HG02610 (cell line): Measurements from ENCODE around the gene HEBP1.

Source experiments
- ATAC-seq: cut with Tn5 transposase; IDR thresholded peaks from one replicate; pipeline ENCODE4 v1.9.1; 2021; ENCODE audit warnings: mild to moderate bottlenecking, moderate library complexity; ENCODE audit not compliant: unreplicated experiment

The HEBP1 gene

GRCh38 chr12:12954878-12955625 lies 45.0 kb downstream of the HEBP1 start:
- ATAC-seq = no peak

GRCh38 chr12:12954356-12954755 lies 45.7 kb downstream of the HEBP1 start:
- ATAC-seq = no peak

GRCh38 chr12:12952036-12952435 lies 48.0 kb downstream of the HEBP1 start, which contains the start of gene GPRC5D:
TSS of gene GPRC5D (minus strand) at chr12:12952170. CDS start at chr12:12950384, 1,786 bp downstream.
- no peak for ATAC-seq

- no peak for ATAC-seq
These were observed 48.6 kb downstream of the HEBP1 start for GRCh38 chr12:12951504-12951903.

GRCh38 chr12:12947902-12948301 lies 52.2 kb downstream of the HEBP1 start:
- no peak for ATAC-seq

GRCh38 chr12:12946686-12947355 lies 53.2 kb downstream of the HEBP1 start:
- no peak for ATAC-seq

- ATAC-seq = no peak
These were observed 54.5 kb downstream of the HEBP1 start for GRCh38 chr12:12945591-12945990.

GRCh38 chr12:12943586-12944260 lies 56.3 kb downstream of the HEBP1 start:
- no peak for ATAC-seq

GRCh38 chr12:12941450-12942350 lies 58.4 kb downstream of the HEBP1 start:
- no peak for ATAC-seq

GRCh38 chr12:12939888-12940287 lies 60.2 kb downstream of the HEBP1 start:
- ATAC-seq = no peak

- ATAC-seq = no peak
These were observed 61.5 kb downstream of the HEBP1 start for GRCh38 chr12:12938541-12938940.

GRCh38 chr12:12936983-12937491 lies 63.0 kb downstream of the HEBP1 start:
- ATAC-seq = no peak

GRCh38 chr12:12934556-12934955 lies 65.5 kb downstream of the HEBP1 start:
- ATAC-seq = no peak

- no peak for ATAC-seq
These were observed 66.3 kb downstream of the HEBP1 start for GRCh38 chr12:12933742-12934141.

GRCh38 chr12:12930633-12931219 lies 69.3 kb downstream of the HEBP1 start:
- ATAC-seq = no peak

GRCh38 chr12:12929696-12930095 lies 70.4 kb downstream of the HEBP1 start:
- no peak for ATAC-seq

GRCh38 chr12:12927211-12928079 lies 72.6 kb downstream of the HEBP1 start:
- peak; percentile 76 for ATAC-seq

GRCh38 chr12:12926571-12927071 lies 73.4 kb downstream of the HEBP1 start:
- ATAC-seq = no peak

GRCh38 chr12:12925388-12925787 lies 74.7 kb downstream of the HEBP1 start:
- no peak for ATAC-seq
